OCI-LY7 (cell line): ENCODE measurements around the gene LGI1.

ENCODE experiments used
- CTCF ChIP-seq: fragments of 200-600 bp; sonication (generic); conservative IDR thresholded peaks from 2 replicates; pipeline ENCODE4 v1.5.1; 2014; ENCODE audit warnings: mild to moderate bottlenecking, antibody characterized with exemption, low read length, moderate library complexity, mixed read lengths
- EZH2phosphoT487 ChIP-seq: fragments of 200-600 bp; sonication (generic); IDR thresholded peaks from 2 replicates; pipeline ENCODE4 v1.6.1; 2018; ENCODE audit warnings: low read depth, borderline replicate concordance, mild to moderate bottlenecking, mixed run types, antibody characterized with exemption, low read length, moderate library complexity, mixed read lengths

GRCh38 chr10:93753621-93754250 lies 4.0 kb upstream of the LGI1 start:
- TF ChIP-seq CTCF (no peak), EZH2phosphoT487 (no peak)
